ENCODE data around the gene PTPRC. TPM values are rescaled to one million over a fixed set of nuclear protein-coding genes. Genes with fewer than 3 reads are reported as not detected.

PTPRC gene
- total RNA-seq, 1 donor from 2014 or later, result not detected

DNA sequence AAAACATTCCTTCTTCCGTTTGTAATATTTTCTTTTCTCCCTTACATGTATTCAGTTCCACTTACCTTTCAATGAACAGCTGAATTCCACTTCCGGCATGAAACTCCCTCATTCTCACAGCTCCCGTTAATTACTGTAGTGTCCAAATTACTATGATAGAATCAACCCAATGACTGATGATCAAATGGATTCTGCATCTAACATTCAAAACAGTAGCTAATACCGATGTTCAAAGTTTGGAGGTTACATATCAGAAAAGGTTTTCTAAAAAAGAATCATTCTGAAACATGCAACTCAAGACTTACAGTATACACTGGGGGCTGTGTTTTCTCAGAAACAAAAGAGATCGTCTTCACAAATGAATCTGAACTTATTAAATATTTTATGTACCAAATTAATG lies 77.2 kb downstream of the PTPRC start:
- Mint-ChIP-seq H3K9me3 (ENCODE audit: unreplicated experiment) (no peaks in the 10 kb centered on the region), H3K36me3 (ENCODE audit: low read depth, unreplicated experiment) (no peaks in the 10 kb centered on the region), H3K4me3 (ENCODE audit: unreplicated experiment) (no peak overlapping the region), H3K27ac (ENCODE audit: unreplicated experiment) (no peak overlapping the region), H3K4me1 (ENCODE audit: unreplicated experiment) (no peaks in the 10 kb centered on the region), H3K27me3 (ENCODE audit: unreplicated experiment) (no peaks in the 10 kb centered on the region)
- TF ChIP-seq, protein P1, sequence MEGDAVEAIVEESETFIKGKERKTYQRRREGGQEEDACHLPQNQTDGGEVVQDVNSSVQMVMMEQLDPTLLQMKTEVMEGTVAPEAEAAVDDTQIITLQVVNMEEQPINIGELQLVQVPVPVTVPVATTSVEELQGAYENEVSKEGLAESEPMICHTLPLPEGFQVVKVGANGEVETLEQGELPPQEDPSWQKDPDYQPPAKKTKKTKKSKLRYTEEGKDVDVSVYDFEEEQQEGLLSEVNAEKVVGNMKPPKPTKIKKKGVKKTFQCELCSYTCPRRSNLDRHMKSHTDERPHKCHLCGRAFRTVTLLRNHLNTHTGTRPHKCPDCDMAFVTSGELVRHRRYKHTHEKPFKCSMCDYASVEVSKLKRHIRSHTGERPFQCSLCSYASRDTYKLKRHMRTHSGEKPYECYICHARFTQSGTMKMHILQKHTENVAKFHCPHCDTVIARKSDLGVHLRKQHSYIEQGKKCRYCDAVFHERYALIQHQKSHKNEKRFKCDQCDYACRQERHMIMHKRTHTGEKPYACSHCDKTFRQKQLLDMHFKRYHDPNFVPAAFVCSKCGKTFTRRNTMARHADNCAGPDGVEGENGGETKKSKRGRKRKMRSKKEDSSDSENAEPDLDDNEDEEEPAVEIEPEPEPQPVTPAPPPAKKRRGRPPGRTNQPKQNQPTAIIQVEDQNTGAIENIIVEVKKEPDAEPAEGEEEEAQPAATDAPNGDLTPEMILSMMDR (IDR thresholded peaks at IDR 0.05; ENCODE audit: unreplicated experiment), result no peak
- no peak for DNase-seq (ENCODE audit: low spot score)

DNA sequence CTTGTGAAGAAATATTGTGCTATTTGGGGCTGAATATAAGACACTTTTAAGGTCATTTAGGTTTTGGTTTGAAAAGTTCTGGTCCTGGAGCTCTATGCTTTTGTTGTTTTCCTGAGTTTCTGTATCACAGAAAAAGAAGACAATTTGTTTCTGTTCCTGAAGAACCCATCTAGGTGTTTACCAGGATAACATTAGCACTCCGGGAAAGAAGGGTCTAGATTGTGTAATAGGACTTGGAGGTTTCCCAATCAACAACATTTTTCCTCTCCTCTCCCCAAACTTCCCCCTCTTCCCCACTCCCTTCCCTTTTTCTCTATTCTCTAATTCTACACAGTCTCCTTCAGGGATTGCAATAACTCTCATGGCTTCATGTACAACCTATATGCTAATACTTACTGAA lies 78.7 kb downstream of the PTPRC start:
- H3K27me3 Mint-ChIP-seq (ENCODE audit: unreplicated experiment), result no peaks in the 10 kb centered on the region
- DNase-seq (ENCODE audit: low spot score), result no peak
- no peaks in the 10 kb centered on the region for H3K9me3 Mint-ChIP-seq (ENCODE audit: unreplicated experiment)
- no peak overlapping the region for H3K27ac Mint-ChIP-seq (ENCODE audit: unreplicated experiment)
- TF ChIP-seq, protein P1 (IDR thresholded peaks at IDR 0.05; ENCODE audit: unreplicated experiment), result no peak
- H3K4me1 Mint-ChIP-seq (ENCODE audit: unreplicated experiment), result no peaks in the 10 kb centered on the region
- H3K4me3 Mint-ChIP-seq (ENCODE audit: unreplicated experiment), result no peak overlapping the region
- H3K36me3 Mint-ChIP-seq (ENCODE audit: low read depth, unreplicated experiment), result no peaks in the 10 kb centered on the region

DNA sequence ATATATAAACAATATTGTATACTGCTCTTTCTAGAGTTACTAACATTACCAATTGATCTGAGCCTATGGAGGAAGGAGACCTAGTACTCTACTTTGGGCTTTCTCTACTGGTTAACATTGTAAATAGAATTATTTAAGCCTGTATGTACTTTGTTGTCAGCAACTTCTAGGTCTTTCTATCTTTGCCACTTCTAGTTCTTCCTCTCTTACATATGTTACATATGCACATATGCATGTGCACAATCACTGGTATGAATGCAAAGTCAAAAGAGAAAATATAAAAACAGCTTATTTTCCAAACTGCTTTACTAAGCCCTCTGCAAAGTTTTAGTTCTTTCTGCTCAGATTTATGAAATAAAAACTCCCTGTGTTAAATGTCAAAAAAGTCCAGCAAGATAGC lies 84.3 kb downstream of the PTPRC start:
- no peaks in the 10 kb centered on the region for H3K9me3 Mint-ChIP-seq (ENCODE audit: unreplicated experiment)
- no peak overlapping the region for H3K4me3 Mint-ChIP-seq (ENCODE audit: unreplicated experiment)
- DNase-seq (ENCODE audit: low spot score), result no peak
- H3K4me1 Mint-ChIP-seq (ENCODE audit: unreplicated experiment), result no peaks in the 10 kb centered on the region
- H3K36me3 Mint-ChIP-seq (ENCODE audit: low read depth, unreplicated experiment), result no peaks in the 10 kb centered on the region
- no peaks in the 10 kb centered on the region for H3K27me3 Mint-ChIP-seq (ENCODE audit: unreplicated experiment)
- H3K27ac Mint-ChIP-seq (ENCODE audit: unreplicated experiment), result no peak overlapping the region
- TF ChIP-seq, protein P1 (IDR thresholded peaks at IDR 0.05; ENCODE audit: unreplicated experiment), result no peak

DNA sequence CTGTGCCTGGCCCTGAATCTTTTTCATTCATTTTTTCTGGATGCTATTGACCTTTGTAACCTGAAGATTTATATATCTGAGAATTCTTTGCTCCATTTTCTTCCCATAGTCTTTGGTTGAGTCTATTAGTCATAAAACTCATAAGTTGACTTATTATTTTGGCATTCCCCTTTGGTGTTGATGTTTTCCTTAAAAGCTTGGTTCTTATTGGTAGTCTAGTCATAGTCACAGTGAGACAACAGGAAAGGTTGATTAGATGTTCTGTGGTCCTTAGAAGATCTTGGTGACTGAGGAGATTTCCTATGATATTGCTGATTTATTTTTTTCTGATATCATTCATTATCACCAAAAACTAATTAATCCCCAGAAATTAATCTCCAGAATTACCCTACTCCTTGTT lies 86.2 kb downstream of the PTPRC start:
- Mint-ChIP-seq H3K27ac (ENCODE audit: unreplicated experiment) (no peak overlapping the region), H3K36me3 (ENCODE audit: low read depth, unreplicated experiment) (no peaks in the 10 kb centered on the region), H3K9me3 (ENCODE audit: unreplicated experiment) (no peaks in the 10 kb centered on the region), H3K4me1 (ENCODE audit: unreplicated experiment) (no peaks in the 10 kb centered on the region), H3K4me3 (ENCODE audit: unreplicated experiment) (no peak overlapping the region), H3K27me3 (ENCODE audit: unreplicated experiment) (no peaks in the 10 kb centered on the region)
- TF ChIP-seq, protein P1 (IDR thresholded peaks at IDR 0.05; ENCODE audit: unreplicated experiment), result no peak
- DNase-seq (ENCODE audit: low spot score), result no peak

DNA sequence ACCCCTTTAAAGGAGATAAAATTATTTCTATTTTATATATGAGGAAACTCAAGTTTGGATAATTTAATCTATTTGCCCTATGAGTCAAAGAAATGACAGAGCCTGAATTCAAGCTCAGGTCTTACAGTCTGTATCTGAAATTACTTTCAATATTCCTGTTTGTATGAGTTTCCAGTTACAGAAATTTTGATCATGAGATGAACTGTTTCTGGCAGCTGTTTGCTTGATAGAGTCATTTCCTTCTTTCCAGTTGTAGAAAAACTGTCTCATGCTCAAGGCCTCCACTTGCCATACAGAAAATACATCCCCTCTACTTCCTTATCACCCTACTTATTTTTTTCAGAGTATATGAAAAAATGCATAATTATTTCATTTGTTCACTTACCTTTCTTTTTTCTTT lies 87.6 kb downstream of the PTPRC start:
- no peaks in the 10 kb centered on the region for H3K27me3 Mint-ChIP-seq (ENCODE audit: unreplicated experiment)
- H3K9me3 Mint-ChIP-seq (ENCODE audit: unreplicated experiment), result no peaks in the 10 kb centered on the region
- H3K27ac Mint-ChIP-seq (ENCODE audit: unreplicated experiment), result no peak overlapping the region
- no peaks in the 10 kb centered on the region for H3K4me1 Mint-ChIP-seq (ENCODE audit: unreplicated experiment)
- no peaks in the 10 kb centered on the region for H3K36me3 Mint-ChIP-seq (ENCODE audit: low read depth, unreplicated experiment)
- DNase-seq (ENCODE audit: low spot score), result no peak
- TF ChIP-seq, protein P1 (IDR thresholded peaks at IDR 0.05; ENCODE audit: unreplicated experiment), result no peak
- H3K4me3 Mint-ChIP-seq (ENCODE audit: unreplicated experiment), result no peak overlapping the region
